H1 (cell line): ENCODE data around the gene FBXL15. TPM values are rescaled to one million over a fixed set of nuclear protein-coding genes. Genes with fewer than 3 reads are reported as not detected.

Experiments
- CTCF ChIA-PET: fragments of 300-600 bp; sonication (Branson Sonifier 250); formaldehyde crosslinking; loops from one replicate; lab custom pipeline; 2021; ENCODE audit not compliant: partially characterized antibody; lab: Charles Lee
- POLR2A ChIA-PET: fragments of 300-600 bp; sonication (Branson Sonifier 250); formaldehyde crosslinking; loops from one replicate; lab custom pipeline; 2021; ENCODE audit warnings: inconsistent platforms; ENCODE audit not compliant: partially characterized antibody; lab: Charles Lee
- DNase-seq, 2 experiments: peaks; one replicate each; pipeline versions ENCODE4 v3.0.0 to v3.0.0-alpha.2; 2010 to 2022; ENCODE audit warnings: low spot score in 2 of 2, low read depth in 1 of 2, mixed read lengths in 1 of 2
- FAIRE-seq: peaks from 2 replicates; lab custom pipeline; 2011; peaks lifted over from hg19 to GRCh38; lab: Jason Lieb, UNC
- H2AFZ ChIP-seq: 2 replicates; pipeline ENCODE4 v1.8.1; 2012; ENCODE audit warnings: low read length, inconsistent platforms
- H2AK5ac ChIP-seq: 2 replicates; pipeline ENCODE4 v1.6.1; 2013; ENCODE audit warnings: low read depth, low read length
- H2BK120ac ChIP-seq: replicated peaks from 2 replicates; pipeline ENCODE3; 2013; ENCODE audit warnings: low read depth, low read length, inconsistent platforms
- H2BK12ac ChIP-seq: 2 replicates; pipeline ENCODE4 v1.6.1; 2013; ENCODE audit warnings: low read depth, low read length
- H2BK15ac ChIP-seq: 2 replicates; pipeline ENCODE4 v1.6.1; 2013; ENCODE audit warnings: low read length
- H2BK20ac ChIP-seq: 2 replicates; pipeline ENCODE4 v1.6.1; 2013; ENCODE audit warnings: low read length
- H2BK5ac ChIP-seq: 2 replicates; pipeline ENCODE4 v1.6.1; 2013; ENCODE audit warnings: low read depth, low read length
- H3K14ac ChIP-seq: 2 replicates; pipeline ENCODE4 v1.6.1; 2013; ENCODE audit warnings: inconsistent platforms; ENCODE audit not compliant: insufficient read length
- H3K18ac ChIP-seq: 2 replicates; pipeline ENCODE4 v1.6.1; 2013; ENCODE audit warnings: low read length; ENCODE audit errors: extremely low read depth
- H3K23ac ChIP-seq: 2 replicates; pipeline ENCODE4 v1.6.1; 2013; ENCODE audit warnings: inconsistent platforms; ENCODE audit not compliant: insufficient read length
- H3K23me2 ChIP-seq: 2 replicates; pipeline ENCODE4 v1.6.1; 2013; ENCODE audit warnings: low read depth, low read length
- H3K27ac ChIP-seq: 2 replicates; pipeline ENCODE4 v1.6.1; 2011; ENCODE audit warnings: low read depth, low read length, inconsistent platforms
- H3K27me3 ChIP-seq, 4 experiments: replicated peaks in 1 of 4; 1 replicate in 1 of 4; 2 replicates in 3 of 4; pipeline versions ENCODE4 v1.6.1 to v1.8.1; 2011 to 2013; ENCODE audit warnings: low read length in 3 of 4, mild to moderate bottlenecking in 3 of 4, inconsistent platforms in 2 of 4, mixed read lengths in 2 of 4, moderate library complexity in 1 of 4; ENCODE audit not compliant: control insufficient read depth in 3 of 4, insufficient read depth in 3 of 4; ENCODE audit errors: extremely low read depth in 1 of 4
- H3K36me3 ChIP-seq, 4 experiments: 2 replicates each; pipeline versions ENCODE4 v1.6.1 to v1.8.1; 2011 to 2013; ENCODE audit warnings: mild to moderate bottlenecking in 4 of 4, low read length in 3 of 4, moderate library complexity in 2 of 4, control low read depth in 1 of 4, inconsistent platforms in 1 of 4; ENCODE audit not compliant: insufficient read depth in 4 of 4, control insufficient read depth in 2 of 4
- H3K4ac ChIP-seq: replicated peaks from 2 replicates; pipeline ENCODE3; 2013; ENCODE audit warnings: low read length, low read depth, mixed read lengths, inconsistent platforms; ENCODE audit not compliant: insufficient read length
- H3K4me1 ChIP-seq, 4 experiments: replicated peaks in 1 of 4; 1 replicate in 1 of 4; 2 replicates in 3 of 4; pipeline versions ENCODE4 v1.6.1 to v1.8.1; 2011 to 2013; ENCODE audit warnings: low read length in 3 of 4, inconsistent platforms in 2 of 4, mixed read lengths in 1 of 4; ENCODE audit not compliant: insufficient read depth in 4 of 4, control insufficient read depth in 3 of 4
- H3K4me2 ChIP-seq, 2 experiments: 2 replicates each; pipeline versions ENCODE4 v1.6.1 to v1.8.1; 2011 to 2013; ENCODE audit warnings: low read depth in 2 of 2, low read length in 2 of 2, control low read depth in 1 of 2, inconsistent platforms in 1 of 2, mild to moderate bottlenecking in 1 of 2; ENCODE audit not compliant: insufficient read depth in 1 of 2
- H3K4me3 ChIP-seq, 4 experiments: fragments of 200-600, 300-600 bp in 1 of 4; sonication (generic), shearing (Covaris generic), sonication (Bioruptor Twin) in 1 of 4; 2 replicates each; pipeline versions ENCODE4 v1.5.1 to v1.8.1; 2011 to 2016; ENCODE audit warnings: low read length in 4 of 4, low read depth in 3 of 4, control low read depth in 2 of 4, inconsistent platforms in 2 of 4, mild to moderate bottlenecking in 2 of 4, mixed read lengths in 1 of 4, moderate library complexity in 1 of 4; ENCODE audit not compliant: insufficient read depth in 2 of 4; ENCODE audit errors: extremely low read depth in 1 of 4
- H3K56ac ChIP-seq: replicated peaks from 2 replicates; pipeline ENCODE3; 2013; ENCODE audit warnings: low read depth, mild to moderate bottlenecking, mixed read lengths, low read length, inconsistent platforms; ENCODE audit not compliant: insufficient read length
- H3K79me1 ChIP-seq: 2 replicates; pipeline ENCODE4 v1.6.1; 2013; ENCODE audit warnings: low read depth, low read length, control low read depth
- H3K79me2 ChIP-seq, 2 experiments: 2 replicates each; pipeline versions ENCODE4 v1.6.1 to v1.8.1; 2012 to 2013; ENCODE audit warnings: low read length in 2 of 2, mild to moderate bottlenecking in 2 of 2, inconsistent platforms in 1 of 2; ENCODE audit not compliant: insufficient read depth in 2 of 2, control insufficient read depth in 1 of 2
- H3K9ac ChIP-seq, 4 experiments: replicated peaks in 1 of 4; 1 replicate in 1 of 4; 2 replicates in 3 of 4; pipeline versions ENCODE4 v1.6.1 to v1.8.1; 2011 to 2013; ENCODE audit warnings: low read depth in 3 of 4, low read length in 3 of 4, control low read depth in 2 of 4, mild to moderate bottlenecking in 2 of 4, moderate library complexity in 2 of 4, inconsistent platforms in 1 of 4; ENCODE audit errors: extremely low read depth in 1 of 4
- H3K9me3 ChIP-seq, 2 experiments: 2 replicates each; pipeline versions ENCODE4 v1.6.1 to v1.8.1; 2012 to 2013; ENCODE audit warnings: mild to moderate bottlenecking in 2 of 2, moderate library complexity in 2 of 2, control low read depth in 1 of 2, inconsistent platforms in 1 of 2, low read depth in 1 of 2, low read length in 1 of 2, mixed read lengths in 1 of 2; ENCODE audit not compliant: insufficient read depth in 2 of 2
- H4K20me1 ChIP-seq, 2 experiments: replicated peaks in 1 of 2; 2 replicates each; pipeline versions ENCODE3 to v1.8.1; 2011 to 2013; ENCODE audit warnings: inconsistent platforms in 2 of 2, low read length in 2 of 2, mild to moderate bottlenecking in 1 of 2; ENCODE audit not compliant: insufficient read depth in 2 of 2, control insufficient read depth in 1 of 2
- H4K5ac ChIP-seq: 2 replicates; pipeline ENCODE4 v1.6.1; 2013; ENCODE audit warnings: low read length, low read depth, mixed read lengths, inconsistent platforms; ENCODE audit not compliant: insufficient read length
- H4K8ac ChIP-seq: 2 replicates; pipeline ENCODE4 v1.8.0; 2013; ENCODE audit warnings: mild to moderate bottlenecking, moderate library complexity, low read length, inconsistent platforms; ENCODE audit not compliant: insufficient read depth; ENCODE audit errors: extremely low read depth
- H4K91ac ChIP-seq: replicated peaks from 2 replicates; pipeline ENCODE3; 2013; ENCODE audit warnings: low read length, mixed read lengths, inconsistent platforms; ENCODE audit not compliant: insufficient read length
- BACH1 ChIP-seq: IDR thresholded peaks from 2 replicates; pipeline ENCODE4 v1.6.1; 2012; ENCODE audit warnings: low read length, improper control_type of control experiment
- POLR2A ChIP-seq, 2 experiments: IDR thresholded peaks; 1 replicate in 1 of 2; 2 replicates in 1 of 2; pipeline ENCODE4 v1.6.1; 2011; ENCODE audit warnings: low read depth in 2 of 2, low read length in 2 of 2, mild to moderate bottlenecking in 2 of 2; ENCODE audit errors: control extremely low read depth in 1 of 2
- POLR2AphosphoS5 ChIP-seq: IDR thresholded peaks from 2 replicates; pipeline ENCODE4 v1.6.1; 2011; ENCODE audit warnings: low read depth, low read length
- WGBS, 2 experiments: shearing (Covaris generic) in 1 of 2; methylation state at CpG; one replicate each; pipeline versions ENCODE4 v1.1.6 to v1.1.7; 2013 to 2015; ENCODE audit warnings: low lambda C conversion rate in 2 of 2, mixed read lengths in 2 of 2, inconsistent platforms in 1 of 2, low coverage in 1 of 2, missing lambda C conversion rate in 1 of 2; ENCODE audit not compliant: insufficient replicate concordance in 2 of 2, insufficient coverage in 1 of 2, insufficient read length in 1 of 2; ENCODE audit errors: extremely low coverage in 1 of 2, missing lambda C conversion rate in 1 of 2; 5-methylcytosine and 5-hydroxymethylcytosine counted together
- polyA plus RNA-seq, 7 experiments: library from polyadenylated mRNA; depleted of rRNA in 3 of 7; stranded (reverse) in 5 of 7; unstranded in 2 of 7; fragments of >200 nt in 5 of 7; fragments of 200-250 nt in 2 of 7; gene quantifications; 1 replicate in 5 of 7; 2 replicates in 1 of 7; 4 replicates in 1 of 7; pipeline versions ENCODE4 v1.2.1 to v1.2.3, GENCODE V29; 2011 to 2013; ENCODE audit warnings: missing spikeins in 2 of 7, mixed read lengths in 2 of 7
- total RNA-seq: library from RNA; stranded (reverse); fragmentation: NEBNext Ultra II Directional; extraction: Animal tissue kit (Norgen Biotek cat#: 25700); gene quantifications from 2 replicates; pipeline ENCODE4 v1.2.1, GENCODE V29; 2021

The FBXL15 gene
- total and polyA plus RNA-seq, 2 of the 8 experiments (the other 6 are each of a cell fraction or from before 2014, with no cell fraction given): 11.3 to 22.6 TPM

GRCh38 chr10:102405108-102405571 lies 15.5 kb upstream of the FBXL15 start:
- no peak overlapping the region for H2AFZ ChIP-seq
- no peak overlapping the region for H4K91ac ChIP-seq
- H3K9me3 ChIP-seq: no peaks in the 10 kb centered on the region
- no peaks in the 10 kb centered on the region for H3K79me2 ChIP-seq
- no peak overlapping the region for H2BK15ac ChIP-seq
- DNase-seq (no peak), FAIRE-seq (no peak)
- H2BK5ac ChIP-seq: no peak overlapping the region
- H2BK12ac ChIP-seq: no peak overlapping the region
- ChIA-PET CTCF (interaction anchor here (0.5 to 16.4 kb wide), 14 partner anchors 9 to 239 kb away, joined by 3 to 357 read pairs (median 14); partner anchors contain the start of genes C10orf95, ELOVL3, FBXL15 and NFKB2), POLR2A (interaction anchor here (0.8 to 5.9 kb wide), 7 partner anchors 10 to 178 kb away, joined by 3 to 33 read pairs (median 4); partner anchors contain the start of gene NFKB2)
- H3K9ac ChIP-seq: no peak overlapping the region
- peaks cover 16% of the 10 kb centered on the region for H3K23me2 ChIP-seq
- H3K23ac ChIP-seq: no peak overlapping the region
- no peak overlapping the region for H3K14ac ChIP-seq
- H4K5ac ChIP-seq: no peak overlapping the region
- no peak overlapping the region for H3K18ac ChIP-seq
- H3K56ac ChIP-seq: no peak overlapping the region
- H3K4me1 ChIP-seq: peaks cover 6 to 15% (median 10%) of the 10 kb centered on the region in 4 experiments
- H2BK20ac ChIP-seq: no peak overlapping the region
- WGBS, 2 experiments: 86% methylated on average over 10 of the region's 19 CpGs; no CpG with 5 or more reads in 1 of the 2 experiments
- H3K79me1 ChIP-seq: no peaks in the 10 kb centered on the region
- H3K4ac ChIP-seq: no peak overlapping the region
- TF ChIP-seq BACH1 (no peak), POLR2AphosphoS5 (0 out of 2 replicates have a peak, but pooled peaks have one; percentile 7), POLR2A (IDR thresholded peaks at IDR 0.05; ENCODE audit: control extremely low read depth in 1 of 2, low read depth in 2 of 2, low read length in 2 of 2) (no peak; a peak in 1 of 3 replicates)
- peaks cover 13 to 29% (median 28%) of the 10 kb centered on the region in 4 experiments for H3K27me3 ChIP-seq
- H3K36me3 ChIP-seq: peaks cover 2 to 13% (median 4%) of the 10 kb centered on the region in 4 experiments; a peak in 3 of 8 replicates
- no peak overlapping the region for H3K27ac ChIP-seq
- H2BK120ac ChIP-seq: no peak overlapping the region
- H4K8ac ChIP-seq: no peak overlapping the region
- H2AK5ac ChIP-seq: no peak overlapping the region
- no peak overlapping the region for H3K4me3 ChIP-seq
- H3K4me2 ChIP-seq: no peak overlapping the region
- H4K20me1 ChIP-seq: peaks cover 1 to 8% of the 10 kb centered on the region in 2 experiments
